Ishikawa (cell line): Measurements from ENCODE around the gene ABTB2.

Source experiments
- CEBPB ChIP-seq: IDR thresholded peaks from 2 replicates; pipeline ENCODE4 v1.6.1; 2012
- CREB1 ChIP-seq: IDR thresholded peaks from 2 replicates; pipeline ENCODE4 v1.6.1; 2012; ENCODE audit warnings: low read depth
- EGR1 ChIP-seq: IDR thresholded peaks from 2 replicates; pipeline ENCODE4 v1.6.1; 2012
- EP300 ChIP-seq: IDR thresholded peaks from 2 replicates; pipeline ENCODE4 v1.6.1; 2012; ENCODE audit warnings: borderline replicate concordance
- FOXM1 ChIP-seq: IDR thresholded peaks from 2 replicates; pipeline ENCODE4 v1.6.1; 2012; ENCODE audit warnings: low read depth, borderline replicate concordance
- MAX ChIP-seq: IDR thresholded peaks from 2 replicates; pipeline ENCODE4 v1.6.1; 2012
- RAD21 ChIP-seq: IDR thresholded peaks from 2 replicates; pipeline ENCODE4 v1.6.1; 2012; ENCODE audit warnings: low read depth
- REST ChIP-seq: IDR thresholded peaks from 2 replicates; pipeline ENCODE4 v1.6.1; 2012; ENCODE audit warnings: low read depth, mild to moderate bottlenecking
- TAF1 ChIP-seq: IDR thresholded peaks from 2 replicates; pipeline ENCODE4 v1.6.1; 2012; ENCODE audit warnings: low read depth, mild to moderate bottlenecking
- TCF12 ChIP-seq: IDR thresholded peaks from 2 replicates; pipeline ENCODE4 v1.6.1; 2012; ENCODE audit warnings: low read depth
- USF1 ChIP-seq: IDR thresholded peaks from 2 replicates; pipeline ENCODE4 v1.6.1; 2012
- YY1 ChIP-seq: IDR thresholded peaks from 2 replicates; pipeline ENCODE4 v1.6.1; 2012; ENCODE audit warnings: low read depth
- ZBTB7A ChIP-seq: IDR thresholded peaks from 2 replicates; pipeline ENCODE4 v1.6.1; 2012; ENCODE audit warnings: low read depth

GRCh38 chr11:34267417-34267816 is 90.4 kb downstream of the ABTB2 start:
- TF ChIP-seq USF1, result no peak
- TF ChIP-seq EP300, result no peak
- TF ChIP-seq EGR1, result no peak
- TF ChIP-seq TAF1, result no peak
- no peak for TF ChIP-seq MAX
- TF ChIP-seq RAD21, result no peak
- TF ChIP-seq FOXM1, result no peak
- no peak for TF ChIP-seq ZBTB7A
- TF ChIP-seq REST, result no peak
- TF ChIP-seq TCF12, result no peak
- TF ChIP-seq CEBPB, result no peak
- no peak for TF ChIP-seq CREB1
- TF ChIP-seq YY1, result no peak
